ENCODE measurements around the gene CHST8.
"Not testable (repeated sequence)": the region's sequence is repeated elsewhere in the genome, so short reads cannot be mapped to it uniquely, and the experiment has no call there.

CHST8 gene, protein sequence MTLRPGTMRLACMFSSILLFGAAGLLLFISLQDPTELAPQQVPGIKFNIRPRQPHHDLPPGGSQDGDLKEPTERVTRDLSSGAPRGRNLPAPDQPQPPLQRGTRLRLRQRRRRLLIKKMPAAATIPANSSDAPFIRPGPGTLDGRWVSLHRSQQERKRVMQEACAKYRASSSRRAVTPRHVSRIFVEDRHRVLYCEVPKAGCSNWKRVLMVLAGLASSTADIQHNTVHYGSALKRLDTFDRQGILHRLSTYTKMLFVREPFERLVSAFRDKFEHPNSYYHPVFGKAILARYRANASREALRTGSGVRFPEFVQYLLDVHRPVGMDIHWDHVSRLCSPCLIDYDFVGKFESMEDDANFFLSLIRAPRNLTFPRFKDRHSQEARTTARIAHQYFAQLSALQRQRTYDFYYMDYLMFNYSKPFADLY

DNA sequence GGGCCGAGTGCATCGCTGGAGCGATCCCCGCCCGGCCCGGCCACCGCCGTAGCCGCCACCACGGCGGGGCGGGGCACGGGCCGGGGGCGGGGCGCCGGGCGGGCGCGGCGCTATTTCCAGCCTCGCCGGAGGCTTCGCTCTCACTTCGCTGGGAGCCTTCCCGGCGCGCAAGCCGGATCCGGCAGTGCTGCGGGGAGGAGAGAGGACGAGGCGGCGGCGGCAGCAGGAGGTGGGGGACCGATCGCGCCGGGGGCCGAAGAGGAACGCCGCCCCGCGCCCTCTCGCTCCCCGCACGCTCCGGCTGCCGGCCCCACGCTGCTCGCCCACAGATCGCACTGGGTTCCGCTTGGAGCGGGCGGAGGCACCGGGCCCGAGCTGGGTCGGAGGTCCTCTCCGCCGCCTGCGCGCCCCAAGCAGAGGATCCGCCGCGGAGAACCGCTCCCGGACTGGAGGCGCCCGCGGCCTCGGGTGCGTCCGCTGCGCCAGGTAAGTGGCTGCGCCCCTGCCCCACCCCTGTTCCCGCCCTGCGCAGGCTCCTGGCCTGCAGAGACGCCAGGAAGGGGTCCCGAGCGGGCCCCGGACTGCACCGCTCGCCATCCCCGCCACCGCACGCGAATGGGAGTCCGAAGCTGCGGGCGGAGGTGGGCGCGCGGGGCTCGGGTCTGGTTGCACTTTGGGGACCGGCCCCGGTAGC, at the start of gene CHST8:
TSS of gene CHST8 (plus strand) at position 143 of the 694 bp plus-strand sequence. CDS start 67,309 bp downstream, outside the sequence.
- DNase-seq (ENCODE audit: low read depth, low spot score), result no peak

- no peak for DNase-seq (ENCODE audit: low read depth, low spot score)
Observed at GRCh38 chr19:33572929-33573328, 48.8 kb upstream of the CHST8 start.

DNA sequence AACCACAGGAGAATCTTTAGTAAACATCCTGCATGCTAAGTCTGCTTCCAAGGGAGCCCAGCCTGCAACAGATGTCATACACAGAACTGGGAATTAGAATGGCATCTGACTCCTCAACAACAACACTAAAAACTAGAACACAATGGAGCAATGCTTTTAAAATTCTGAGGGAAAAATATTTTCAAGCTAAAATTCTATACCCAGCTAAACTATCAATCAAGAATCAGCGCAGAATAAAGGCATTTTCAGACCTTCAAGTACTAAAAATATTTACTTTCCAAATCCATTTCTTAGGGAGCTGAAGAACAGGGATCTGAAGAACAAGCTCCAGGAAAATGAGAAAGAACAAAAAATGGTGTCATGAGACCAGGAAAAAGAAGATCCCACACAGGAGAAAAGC, 46.9 kb upstream of the CHST8 start:
- no peak for DNase-seq (ENCODE audit: low read depth, low spot score)

DNA sequence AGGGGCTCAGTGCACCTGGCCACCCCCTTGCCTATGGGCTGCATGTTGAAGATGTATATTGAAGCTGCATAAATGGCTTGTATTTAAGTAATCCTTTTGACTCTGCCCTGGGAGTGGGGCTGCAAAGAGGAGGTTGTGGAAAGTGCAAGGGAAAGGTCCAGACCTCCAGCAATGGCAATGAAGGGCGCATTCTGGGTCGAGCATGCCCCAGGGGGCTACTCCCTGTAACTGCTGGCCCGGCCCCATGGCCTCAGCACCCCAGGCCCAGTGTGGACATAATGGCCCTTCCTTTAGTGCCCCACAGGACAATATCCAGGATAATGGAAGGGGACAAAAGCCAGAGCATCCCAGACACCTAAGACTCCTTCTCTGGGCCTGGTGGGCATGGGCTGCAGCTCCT, 43.1 kb upstream of the CHST8 start:
- DNase-seq (ENCODE audit: low read depth, low spot score), result no peak

- DNase-seq (ENCODE audit: low read depth, low spot score), result no peak
Observed at GRCh38 chr19:33580026-33580644, 41.6 kb upstream of the CHST8 start.

DNA sequence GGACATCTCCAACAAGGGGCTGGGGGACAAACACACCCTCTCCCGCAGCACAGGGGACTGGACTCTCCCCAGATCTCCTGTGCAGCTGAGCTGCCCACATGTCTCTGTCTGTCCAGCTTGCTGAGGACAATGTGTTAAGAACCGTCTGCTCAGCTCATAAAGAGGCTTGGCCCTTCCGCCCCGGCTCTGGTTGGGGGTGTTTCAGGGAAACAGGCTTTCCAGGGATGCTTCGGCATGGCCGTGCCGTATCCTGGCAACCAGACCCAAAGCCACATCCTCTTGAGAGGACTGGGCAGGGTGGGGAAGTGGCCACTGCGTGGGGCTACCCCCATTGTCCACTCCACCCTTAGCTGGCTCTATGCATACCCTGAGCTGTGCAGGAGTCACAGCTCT, 41.1 kb upstream of the CHST8 start:
- DNase-seq (ENCODE audit: low read depth, low spot score), result no peak

DNA sequence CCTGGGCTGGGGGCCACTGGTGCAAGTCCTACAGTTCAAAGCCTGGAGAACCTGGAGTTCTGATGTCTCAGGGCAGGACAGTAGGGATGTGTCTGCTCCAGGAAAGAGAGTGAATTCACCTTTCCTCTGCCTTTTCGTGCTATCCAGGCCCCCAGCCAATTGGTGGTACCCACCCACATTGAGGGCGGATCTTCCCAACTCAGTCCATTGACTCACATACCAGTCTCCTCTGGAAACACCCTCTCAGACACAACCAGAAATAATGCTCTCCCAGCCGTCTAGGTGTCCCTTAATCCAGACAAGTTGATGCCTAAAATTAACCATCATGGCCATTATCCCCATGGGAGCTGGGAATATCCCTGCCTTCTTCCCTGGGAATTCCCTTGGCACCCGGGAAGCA, 38.8 kb upstream of the CHST8 start:
- DNase-seq (ENCODE audit: low read depth, low spot score), result no peak

DNA sequence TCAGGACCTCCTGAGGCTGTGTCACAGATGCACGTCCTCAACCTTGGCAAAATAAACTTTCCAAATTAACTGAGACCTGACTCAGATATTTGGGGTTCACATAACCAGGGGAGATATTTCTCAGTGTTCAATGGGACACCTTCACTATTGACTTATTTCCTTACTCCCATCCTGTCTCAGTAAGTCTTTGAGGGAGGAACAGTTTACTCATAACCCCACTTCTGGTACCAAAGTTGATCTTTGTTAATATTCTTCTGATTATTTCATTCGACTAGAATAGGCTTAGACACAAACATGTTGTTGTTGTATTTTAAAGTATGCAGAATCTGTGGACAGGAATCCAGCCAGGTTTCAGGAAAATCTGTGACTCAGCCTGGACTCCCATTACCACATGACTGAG, 34.6 kb upstream of the CHST8 start:
- DNase-seq (ENCODE audit: low read depth, low spot score), result no peak

GRCh38 chr19:33590224-33590623, 31.5 kb upstream of the CHST8 start:
- no peak for DNase-seq (ENCODE audit: low read depth, low spot score)

DNA sequence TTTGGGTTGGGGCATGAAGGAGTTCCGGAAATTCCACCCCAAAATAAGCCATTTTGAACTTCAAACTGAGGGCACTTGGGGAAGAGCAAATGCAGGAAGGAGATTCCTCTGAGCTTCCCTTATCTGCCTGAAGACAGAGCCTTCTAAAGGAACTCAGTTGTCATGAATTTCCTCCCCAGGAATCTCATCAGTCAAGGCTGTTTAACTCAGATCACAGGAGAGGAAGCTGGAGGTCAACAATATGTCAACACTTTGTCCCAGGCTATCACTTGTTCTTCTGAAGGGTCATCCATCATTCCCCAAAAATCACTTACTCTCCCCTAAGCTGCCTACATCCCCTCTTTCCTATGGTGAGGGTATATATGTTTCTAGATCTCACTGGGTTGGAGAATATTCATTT, 26.0 kb upstream of the CHST8 start:
- DNase-seq (ENCODE audit: low read depth, low spot score), result no peak

DNA sequence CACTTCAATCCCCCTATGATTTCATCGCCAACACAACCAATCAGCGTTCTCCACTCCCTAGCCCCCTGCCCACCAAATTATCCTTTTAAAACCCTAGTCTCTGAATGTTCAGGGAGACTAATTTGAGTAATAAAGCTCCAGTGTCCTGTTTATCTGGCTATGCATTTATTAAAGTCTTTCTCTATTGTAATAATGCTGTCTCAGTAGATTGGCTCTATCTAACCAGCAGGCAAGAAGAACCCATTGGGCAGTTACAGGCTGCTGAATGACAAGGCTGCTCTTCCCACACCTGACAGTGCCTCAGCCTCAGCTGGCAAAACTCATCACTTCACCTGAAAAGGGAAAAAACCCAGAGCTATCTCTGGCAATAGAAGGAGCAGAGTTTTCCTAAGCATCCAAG, 20.2 kb upstream of the CHST8 start:
- no peak for DNase-seq (ENCODE audit: low read depth, low spot score)

GRCh38 chr19:33602576-33603204, 19.1 kb upstream of the CHST8 start:
- no peak for DNase-seq (ENCODE audit: low read depth, low spot score)

GRCh38 chr19:33603377-33603776, 18.4 kb upstream of the CHST8 start:
- no peak for DNase-seq (ENCODE audit: low read depth, low spot score)

GRCh38 chr19:33604651-33605050, 17.1 kb upstream of the CHST8 start:
- DNase-seq (ENCODE audit: low read depth, low spot score), result no peak

DNA sequence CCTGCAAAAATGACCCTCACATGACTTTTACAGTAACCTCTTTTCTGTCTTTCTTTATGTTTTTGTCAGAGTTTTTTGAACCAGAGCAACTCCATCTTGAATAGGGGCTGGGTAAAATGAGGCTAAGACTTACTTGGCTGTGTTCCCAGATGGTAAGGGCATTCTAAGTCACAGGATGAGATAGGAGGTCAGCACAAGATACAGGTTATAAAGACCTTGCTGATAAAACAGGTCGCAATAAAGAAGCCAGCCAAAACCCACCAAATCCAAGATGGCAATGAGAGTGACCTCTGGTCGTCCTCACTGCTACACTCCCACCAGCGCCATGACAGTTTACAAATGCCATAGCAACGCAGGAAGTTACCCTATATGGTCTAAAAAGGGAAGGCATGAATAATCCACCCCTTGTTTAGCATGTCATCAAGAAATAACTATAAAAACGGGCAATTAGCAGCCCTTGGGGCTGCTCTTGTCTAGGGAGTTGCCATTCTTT, 15.9 kb upstream of the CHST8 start:
- DNase-seq (ENCODE audit: low read depth, low spot score), result not testable (repeated sequence)

GRCh38 chr19:33606556-33606955, 15.2 kb upstream of the CHST8 start:
- DNase-seq (ENCODE audit: low read depth, low spot score), result no peak

- no peak for DNase-seq (ENCODE audit: low read depth, low spot score)
Observed at GRCh38 chr19:33609353-33609752, 12.4 kb upstream of the CHST8 start.

DNA sequence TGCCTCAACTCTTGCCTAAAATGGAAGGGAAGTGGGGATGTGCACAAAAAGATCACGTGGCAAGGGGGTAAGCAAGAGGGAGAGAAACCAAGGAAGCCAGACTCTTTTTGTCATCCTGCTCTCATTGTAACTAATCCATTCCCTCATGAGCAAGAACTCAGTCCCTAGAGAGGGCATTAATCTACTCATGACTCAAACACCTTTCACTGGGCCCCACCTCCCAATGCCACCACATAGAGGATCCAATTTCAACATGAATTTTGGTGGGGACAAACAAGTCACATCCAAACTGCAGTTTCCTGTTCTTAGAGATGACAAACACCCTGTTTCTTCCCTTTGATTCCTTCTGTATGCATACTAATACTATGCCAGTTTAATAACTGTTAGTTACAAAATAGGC, 11.2 kb upstream of the CHST8 start:
- no peak for DNase-seq (ENCODE audit: low read depth, low spot score)

- DNase-seq (ENCODE audit: low read depth, low spot score), result no peak
Observed at GRCh38 chr19:33612928-33613619, 8.7 kb upstream of the CHST8 start.

DNA sequence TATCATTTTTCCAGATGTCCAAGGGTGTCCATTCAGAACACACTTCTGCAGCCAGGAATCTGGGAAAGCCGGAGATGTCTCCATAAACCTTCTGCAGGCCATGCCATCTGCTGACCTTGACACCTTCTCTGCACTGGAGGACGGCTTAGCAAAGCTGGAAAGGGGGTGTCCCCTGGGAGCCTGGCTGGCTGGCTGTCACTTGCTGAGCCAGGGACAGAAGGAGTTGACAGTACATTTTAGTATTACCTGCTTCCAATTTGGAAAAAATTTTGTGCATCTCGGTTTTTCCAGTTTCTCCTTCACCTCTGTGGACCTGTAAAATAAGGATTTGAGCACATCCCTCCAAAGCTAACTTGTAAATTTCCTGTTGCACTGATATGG, 8.1 kb upstream of the CHST8 start:
- no peak for DNase-seq (ENCODE audit: low read depth, low spot score)

- no peak for DNase-seq (ENCODE audit: low read depth, low spot score)
Observed at GRCh38 chr19:33616346-33616745, 5.4 kb upstream of the CHST8 start.

DNA sequence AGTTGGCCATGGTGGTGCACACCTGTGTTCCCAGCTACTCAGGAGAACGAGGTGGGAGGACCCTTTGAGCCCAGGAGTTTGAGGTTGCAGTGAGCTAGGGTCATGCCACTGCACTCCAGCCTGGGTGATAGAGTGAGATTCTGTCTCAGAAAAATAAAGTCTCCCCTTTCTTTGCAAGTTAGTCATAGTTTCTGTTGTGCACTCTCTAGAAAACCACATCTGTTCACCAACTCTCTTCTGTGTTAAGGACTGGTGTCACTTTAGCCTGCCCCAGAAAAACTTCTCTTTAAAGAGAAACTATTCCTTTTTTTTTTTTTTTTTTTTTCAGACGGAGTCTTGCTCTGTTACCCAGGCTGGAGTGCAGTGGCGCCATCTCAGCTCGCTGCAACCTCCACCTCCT, 4.9 kb upstream of the CHST8 start:
- no peak for DNase-seq (ENCODE audit: low read depth, low spot score)
